Measurements from ENCODE around the gene PHRF1.
A peak's percentile ranks its signal among the peaks of the same experiment; 100 is the strongest.

The PHRF1 gene

GRCh38 chr11:555780-556661, 20.2 kb upstream of the PHRF1 start:
- no peak overlapping the region for H3K4me3 ChIP-seq (ENCODE audit: low read depth, low read length)
- DNase-seq (ENCODE audit: low read depth), result no peak

- no peak overlapping the region for H3K4me3 ChIP-seq (ENCODE audit: low read depth, low read length)
- no peak for DNase-seq (ENCODE audit: low read depth)
These were observed 19.5 kb upstream of the PHRF1 start for GRCh38 chr11:556662-557256.

- no peak overlapping the region for H3K4me3 ChIP-seq (ENCODE audit: low read depth, low read length)
- DNase-seq (ENCODE audit: low read depth), result no peak
These were observed 18.7 kb upstream of the PHRF1 start for GRCh38 chr11:557328-558132.

GRCh38 chr11:558503-558902, 17.8 kb upstream of the PHRF1 start:
- no peak overlapping the region for H3K4me3 ChIP-seq (ENCODE audit: low read depth, low read length)
- DNase-seq (ENCODE audit: low read depth), result no peak

- no peak for DNase-seq (ENCODE audit: low read depth)
- H3K4me3 ChIP-seq (ENCODE audit: low read depth, low read length), result no peak overlapping the region
These were observed 17.1 kb upstream of the PHRF1 start for GRCh38 chr11:559020-559620.

GRCh38 chr11:559712-560304, 16.5 kb upstream of the PHRF1 start:
- DNase-seq (ENCODE audit: low read depth), result no peak
- peak overlapping the region; percentile 60 for H3K4me3 ChIP-seq (ENCODE audit: low read depth, low read length)

GRCh38 chr11:560305-561147, 15.7 kb upstream of the PHRF1 start, which contains the start of the genes LMNTD2 and RASSF7:
LMNTD2 (minus strand) TSS chr11:560738; CDS start chr11:560716, 22 bp downstream.
RASSF7 (plus strand) TSS chr11:560970; CDS start chr11:561769, 799 bp downstream.
- DNase-seq (ENCODE audit: low read depth), result peak; percentile 24
- peak within 1 kb of the TSS; percentile 60 for H3K4me3 ChIP-seq (ENCODE audit: low read depth, low read length)

GRCh38 chr11:561148-562003, 14.9 kb upstream of the PHRF1 start:
- DNase-seq (ENCODE audit: low read depth), result no peak
- peak overlapping the region; percentile 56 for H3K4me3 ChIP-seq (ENCODE audit: low read depth, low read length)

- H3K4me3 ChIP-seq (ENCODE audit: low read depth, low read length), result no peak overlapping the region
- no peak for DNase-seq (ENCODE audit: low read depth)
These were observed 14.1 kb upstream of the PHRF1 start for GRCh38 chr11:562046-562645.

GRCh38 chr11:563066-563811, 13.0 kb upstream of the PHRF1 start:
- DNase-seq (ENCODE audit: low read depth), result no peak
- no peak overlapping the region for H3K4me3 ChIP-seq (ENCODE audit: low read depth, low read length)

- no peak overlapping the region for H3K4me3 ChIP-seq (ENCODE audit: low read depth, low read length)
- no peak for DNase-seq (ENCODE audit: low read depth)
These were observed 12.3 kb upstream of the PHRF1 start for GRCh38 chr11:563812-564578.

GRCh38 chr11:565921-566509, 10.3 kb upstream of the PHRF1 start:
- H3K4me3 ChIP-seq (ENCODE audit: low read depth, low read length), result no peak overlapping the region
- DNase-seq (ENCODE audit: low read depth), result no peak

GRCh38 chr11:567011-567628, 9.2 kb upstream of the PHRF1 start:
- no peak for DNase-seq (ENCODE audit: low read depth)
- peak overlapping the region; percentile 76 for H3K4me3 ChIP-seq (ENCODE audit: low read depth, low read length)

GRCh38 chr11:567629-568292, 8.5 kb upstream of the PHRF1 start:
- peak overlapping the region; percentile 76 for H3K4me3 ChIP-seq (ENCODE audit: low read depth, low read length)
- no peak for DNase-seq (ENCODE audit: low read depth)
